Subcutaneous abdominal adipose tissue (tissue), 5 donors: Measurements from ENCODE around the gene RASL10A.

ENCODE experiments used
- H3K27ac ChIP-seq: one replicate; pipeline ENCODE4 v1.7.0; 2013; ENCODE audit warnings: low read depth, mild to moderate bottlenecking, inconsistent platforms, low read length, moderate library complexity
- H3K27me3 ChIP-seq, 5 donors: one replicate each; pipeline ENCODE4 v1.7.0; 2013; ENCODE audit warnings: low read length in 5 of 5, inconsistent platforms in 1 of 5; ENCODE audit not compliant: control insufficient read depth in 5 of 5, insufficient read depth in 4 of 5
- H3K36me3 ChIP-seq, 5 donors: one replicate each; pipeline ENCODE4 v1.7.0; 2013; ENCODE audit warnings: low read length in 5 of 5; ENCODE audit not compliant: control insufficient read depth in 5 of 5, insufficient read depth in 5 of 5
- H3K4me1 ChIP-seq, 5 donors: one replicate each; pipeline ENCODE4 v1.7.0; 2013; ENCODE audit warnings: low read length in 5 of 5, mild to moderate bottlenecking in 3 of 5, moderate library complexity in 1 of 5; ENCODE audit not compliant: control insufficient read depth in 5 of 5, insufficient read depth in 5 of 5
- H3K4me3 ChIP-seq, 5 donors: one replicate each; pipeline ENCODE4 v1.7.0; 2013; ENCODE audit warnings: low read length in 5 of 5, low read depth in 1 of 5
- H3K9ac ChIP-seq, 5 donors: one replicate each; pipeline ENCODE4 v1.7.0; 2013; ENCODE audit warnings: low read length in 5 of 5, mild to moderate bottlenecking in 4 of 5, moderate library complexity in 3 of 5
- H3K9me3 ChIP-seq, 5 donors: one replicate each; pipeline ENCODE4 v1.7.0; 2013; ENCODE audit warnings: low read length in 5 of 5; ENCODE audit not compliant: control insufficient read depth in 5 of 5
- donor health status: healthy.
- donor health status: healthy.
- donor health status: healthy.
- donor health status: healthy.
- donor health status: healthy.

The RASL10A gene

GRCh38 chr22:29331213-29331612, 15.7 kb upstream of the RASL10A start:
- Histone ChIP-seq H3K27me3 (no peaks in the 10 kb centered on the region), H3K36me3 (peaks cover 0 to 99% (median 83%) of the 10 kb centered on the region in 5 donors), H3K9ac (no peak overlapping the region), H3K4me3 (no peak overlapping the region), H3K9me3 (no peaks in the 10 kb centered on the region), H3K27ac (no peak overlapping the region), H3K4me1 (peaks cover 0 to 9% (median 7%) of the 10 kb centered on the region in 5 donors)

GRCh38 chr22:29330753-29331152, 15.3 kb upstream of the RASL10A start:
- Histone ChIP-seq H3K27ac (no peak overlapping the region), H3K36me3 (peaks cover 0 to 97% (median 78%) of the 10 kb centered on the region in 5 donors)

GRCh38 chr22:29330291-29330690, 14.8 kb upstream of the RASL10A start:
- no peak overlapping the region for H3K4me3 ChIP-seq
- peaks cover 0 to 14% (median 8%) of the 10 kb centered on the region in 5 donors for H3K4me1 ChIP-seq
- H3K27me3 ChIP-seq = no peaks in the 10 kb centered on the region
- H3K9ac ChIP-seq = no peak overlapping the region
- H3K9me3 ChIP-seq = no peaks in the 10 kb centered on the region
- H3K27ac ChIP-seq = no peak overlapping the region
- H3K36me3 ChIP-seq = peaks cover 0 to 92% (median 76%) of the 10 kb centered on the region in 5 donors

More at GRCh38 chr22:29330753-29331152, 15.3 kb upstream of the RASL10A start:
- H3K4me1 ChIP-seq = peaks cover 0 to 13% (median 8%) of the 10 kb centered on the region in 5 donors
- no peaks in the 10 kb centered on the region for H3K27me3 ChIP-seq
- no peaks in the 10 kb centered on the region for H3K9me3 ChIP-seq
- H3K9ac ChIP-seq = no peak overlapping the region
- H3K4me3 ChIP-seq = no peak overlapping the region

GRCh38 chr22:29329581-29329980, 14.1 kb upstream of the RASL10A start:
- H3K36me3 ChIP-seq = peaks cover 0 to 86% (median 68%) of the 10 kb centered on the region in 5 donors

GRCh38 chr22:29328566-29329500, 13.3 kb upstream of the RASL10A start:
- no peaks in the 10 kb centered on the region for H3K27me3 ChIP-seq
- H3K36me3 ChIP-seq = peaks cover 0 to 78% (median 61%) of the 10 kb centered on the region in 5 donors

More at GRCh38 chr22:29329581-29329980, 14.1 kb upstream of the RASL10A start:
- Histone ChIP-seq H3K27me3 (no peaks in the 10 kb centered on the region), H3K9me3 (no peaks in the 10 kb centered on the region), H3K4me3 (no peak overlapping the region), H3K27ac (no peak overlapping the region), H3K9ac (no peak overlapping the region), H3K4me1 (peaks cover 0 to 14% (median 8%) of the 10 kb centered on the region in 5 donors)

GRCh38 chr22:29328055-29328454, 12.6 kb upstream of the RASL10A start:
- Histone ChIP-seq H3K27me3 (no peaks in the 10 kb centered on the region), H3K4me1 (peaks cover 0 to 14% (median 8%) of the 10 kb centered on the region in 5 donors), H3K9me3 (no peaks in the 10 kb centered on the region), H3K9ac (no peak overlapping the region), H3K4me3 (no peak overlapping the region), H3K36me3 (peaks cover 0 to 71% (median 58%) of the 10 kb centered on the region in 5 donors), H3K27ac (no peak overlapping the region)

More at GRCh38 chr22:29328566-29329500, 13.3 kb upstream of the RASL10A start:
- Histone ChIP-seq H3K27ac (no peak overlapping the region), H3K4me3 (no peak overlapping the region), H3K9ac (no peak overlapping the region), H3K9me3 (no peaks in the 10 kb centered on the region), H3K4me1 (peaks cover 0 to 14% (median 8%) of the 10 kb centered on the region in 5 donors)

GRCh38 chr22:29327089-29327764, 11.7 kb upstream of the RASL10A start:
- H3K9ac ChIP-seq = no peak overlapping the region

GRCh38 chr22:29326481-29326880, 11.0 kb upstream of the RASL10A start:
- H3K4me1 ChIP-seq = peaks cover 0 to 14% (median 8%) of the 10 kb centered on the region in 5 donors
- no peak overlapping the region for H3K27ac ChIP-seq
- no peak overlapping the region for H3K4me3 ChIP-seq
- H3K27me3 ChIP-seq = no peaks in the 10 kb centered on the region
- H3K9me3 ChIP-seq = no peaks in the 10 kb centered on the region
- H3K9ac ChIP-seq = no peak overlapping the region
- peaks cover 0 to 56% (median 49%) of the 10 kb centered on the region in 5 donors for H3K36me3 ChIP-seq

More at GRCh38 chr22:29327089-29327764, 11.7 kb upstream of the RASL10A start:
- H3K4me3 ChIP-seq = no peak overlapping the region
- H3K9me3 ChIP-seq = no peaks in the 10 kb centered on the region
- peaks cover 0 to 63% (median 51%) of the 10 kb centered on the region in 5 donors for H3K36me3 ChIP-seq
- H3K27ac ChIP-seq = no peak overlapping the region
- peaks cover 0 to 14% (median 8%) of the 10 kb centered on the region in 5 donors for H3K4me1 ChIP-seq
- H3K27me3 ChIP-seq = no peaks in the 10 kb centered on the region

- H3K4me3 ChIP-seq = no peak overlapping the region
- H3K9ac ChIP-seq = no peak overlapping the region
- H3K27me3 ChIP-seq = no peaks in the 10 kb centered on the region
- no peak overlapping the region for H3K27ac ChIP-seq
- peaks cover 0 to 10% (median 6%) of the 10 kb centered on the region in 5 donors for H3K4me1 ChIP-seq
- H3K9me3 ChIP-seq = no peaks in the 10 kb centered on the region
- H3K36me3 ChIP-seq = peaks cover 0 to 49% (median 42%) of the 10 kb centered on the region in 5 donors
These were observed 10.4 kb upstream of the RASL10A start for GRCh38 chr22:29325785-29326315.
